Sigmoid colon (tissue), 7 donors: Measurements from ENCODE around the gene DOCK1. TPM values are rescaled to one million over a fixed set of nuclear protein-coding genes. Genes with fewer than 3 reads are reported as not detected.

Source experiments
- DNase-seq: peaks from one replicate; pipeline ENCODE4 v3.0.0-alpha.2; 2019
- H3K27ac ChIP-seq, 4 donors: fragments of 200-600 bp; sonication (generic); one replicate each; pipeline ENCODE4 v1.5.1; 2016 to 2019; ENCODE audit warnings: mild to moderate bottlenecking in 1 of 4
- H3K27me3 ChIP-seq, 3 donors: fragments of 200-600 bp; sonication (generic); one replicate each; pipeline ENCODE4 v1.5.1; 2019; ENCODE audit warnings: mild to moderate bottlenecking in 1 of 3
- H3K36me3 ChIP-seq, 4 donors: fragments of 200-600 bp; sonication (generic); one replicate each; pipeline ENCODE4 v1.5.1; 2016 to 2019
- H3K4me1 ChIP-seq, 4 donors: fragments of 200-600 bp; sonication (generic); one replicate each; pipeline ENCODE4 v1.5.1; 2017 to 2019
- H3K4me3 ChIP-seq, 4 donors: fragments of 200-600 bp; sonication (generic); one replicate each; pipeline ENCODE4 v1.5.1; 2017 to 2019; ENCODE audit warnings: mild to moderate bottlenecking in 2 of 4, moderate library complexity in 1 of 4
- H3K9me3 ChIP-seq, 4 donors: fragments of 200-600 bp in 3 of 4; sonication (generic) in 3 of 4; one replicate each; pipeline versions ENCODE4 v1.5.1 to v1.6.1; 2013 to 2019
- EP300 ChIP-seq, 4 donors: sonication (generic); formaldehyde crosslinking; IDR thresholded peaks; one replicate each; pipeline ENCODE4 v1.6.1; 2017; ENCODE audit warnings: antibody characterized with exemption in 4 of 4
- POLR2A ChIP-seq, 2 donors: fragments of 450-650 bp; IDR thresholded peaks; one replicate each; pipeline ENCODE4 v1.6.1; 2016; ENCODE audit warnings: antibody characterized with exemption in 2 of 2, mild to moderate bottlenecking in 2 of 2, moderate library complexity in 2 of 2
- POLR2AphosphoS5 ChIP-seq, 4 donors: sonication (generic); formaldehyde crosslinking; IDR thresholded peaks; one replicate each; pipeline ENCODE4 v1.6.1; 2017; ENCODE audit warnings: antibody characterized with exemption in 4 of 4
- WGBS, 2 donors: extraction: QIAGEN DNeasy Blood & Tissue Kit; methylation state at CpG; one replicate each; pipeline ENCODE4 v1.1.7; 2013; 5-methylcytosine and 5-hydroxymethylcytosine counted together
- intact Hi-C: fragments of 100-400 bp; cut with DNase I; formaldehyde crosslinking; loops from one replicate; pipeline ENCODE4 v1.15.1; 2023
- polyA plus RNA-seq, 3 donors: library from polyadenylated mRNA; stranded (reverse); fragments of 200-250 nt; gene quantifications; one replicate each; pipeline ENCODE4 v1.2.3, GENCODE V29; 2013
- total RNA-seq, 4 donors: library from RNA; depleted of rRNA; stranded (reverse); fragments of >200 nt; gene quantifications; one replicate each; pipeline ENCODE4 v1.1.0, GENCODE V29; 2016
- TF ChIP-seq, protein P1 (sequence below), 4 experiments: fragments of 450-650 bp in 3 of 4; fragments of 200-600 bp in 1 of 4; IDR thresholded peaks; one replicate each; pipeline ENCODE4 v1.5.1; 2016 to 2019; ENCODE audit warnings: antibody characterized with exemption in 4 of 4, mild to moderate bottlenecking in 3 of 4, moderate library complexity in 2 of 4
- donor health status: healthy with polysubstance abuse.
- donor health status: Bipolar disorder and iron deficiency.
- donor health status: healthy.

The DOCK1 gene
- total and polyA plus RNA-seq, 7 donors: 15.0 to 53.7 (median 40.2) TPM

DNA sequence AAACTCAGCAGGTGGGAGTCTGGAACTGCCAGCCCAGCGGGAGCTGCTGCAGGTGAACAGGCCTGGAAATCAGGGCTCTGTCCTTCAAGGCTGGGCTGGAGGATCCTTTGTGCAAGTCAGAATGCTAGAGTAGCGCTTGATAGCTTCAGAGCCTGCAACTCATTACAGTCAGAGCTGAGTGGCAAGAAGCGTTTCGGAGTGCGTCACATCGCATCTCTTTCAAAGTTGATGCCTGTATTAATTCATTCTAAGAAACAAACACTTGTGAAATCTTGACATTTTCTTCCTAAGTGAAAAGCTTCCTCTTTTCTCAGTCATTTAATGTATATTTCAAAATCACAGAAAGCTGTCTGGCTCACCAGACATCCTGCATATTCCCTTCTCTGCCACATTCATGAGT is 522.7 kb downstream of the DOCK1 start:
- Histone ChIP-seq H3K36me3 (peaks cover 0 to 41% (median 26%) of the 10 kb centered on the region in 4 donors), H3K4me3 (no peak overlapping the region), H3K9me3 (no peaks in the 10 kb centered on the region), H3K27me3 (no peaks in the 10 kb centered on the region), H3K27ac (no peak overlapping the region), H3K4me1 (no peaks in the 10 kb centered on the region)
- intact Hi-C loops: no loop called here
- WGBS, 2 donors: 98% methylated on average over 6 of the region's 6 CpGs
- peak; percentile 29 for DNase-seq
- TF ChIP-seq, protein P1, sequence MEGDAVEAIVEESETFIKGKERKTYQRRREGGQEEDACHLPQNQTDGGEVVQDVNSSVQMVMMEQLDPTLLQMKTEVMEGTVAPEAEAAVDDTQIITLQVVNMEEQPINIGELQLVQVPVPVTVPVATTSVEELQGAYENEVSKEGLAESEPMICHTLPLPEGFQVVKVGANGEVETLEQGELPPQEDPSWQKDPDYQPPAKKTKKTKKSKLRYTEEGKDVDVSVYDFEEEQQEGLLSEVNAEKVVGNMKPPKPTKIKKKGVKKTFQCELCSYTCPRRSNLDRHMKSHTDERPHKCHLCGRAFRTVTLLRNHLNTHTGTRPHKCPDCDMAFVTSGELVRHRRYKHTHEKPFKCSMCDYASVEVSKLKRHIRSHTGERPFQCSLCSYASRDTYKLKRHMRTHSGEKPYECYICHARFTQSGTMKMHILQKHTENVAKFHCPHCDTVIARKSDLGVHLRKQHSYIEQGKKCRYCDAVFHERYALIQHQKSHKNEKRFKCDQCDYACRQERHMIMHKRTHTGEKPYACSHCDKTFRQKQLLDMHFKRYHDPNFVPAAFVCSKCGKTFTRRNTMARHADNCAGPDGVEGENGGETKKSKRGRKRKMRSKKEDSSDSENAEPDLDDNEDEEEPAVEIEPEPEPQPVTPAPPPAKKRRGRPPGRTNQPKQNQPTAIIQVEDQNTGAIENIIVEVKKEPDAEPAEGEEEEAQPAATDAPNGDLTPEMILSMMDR (IDR thresholded peaks at IDR 0.05): no peak

DNA sequence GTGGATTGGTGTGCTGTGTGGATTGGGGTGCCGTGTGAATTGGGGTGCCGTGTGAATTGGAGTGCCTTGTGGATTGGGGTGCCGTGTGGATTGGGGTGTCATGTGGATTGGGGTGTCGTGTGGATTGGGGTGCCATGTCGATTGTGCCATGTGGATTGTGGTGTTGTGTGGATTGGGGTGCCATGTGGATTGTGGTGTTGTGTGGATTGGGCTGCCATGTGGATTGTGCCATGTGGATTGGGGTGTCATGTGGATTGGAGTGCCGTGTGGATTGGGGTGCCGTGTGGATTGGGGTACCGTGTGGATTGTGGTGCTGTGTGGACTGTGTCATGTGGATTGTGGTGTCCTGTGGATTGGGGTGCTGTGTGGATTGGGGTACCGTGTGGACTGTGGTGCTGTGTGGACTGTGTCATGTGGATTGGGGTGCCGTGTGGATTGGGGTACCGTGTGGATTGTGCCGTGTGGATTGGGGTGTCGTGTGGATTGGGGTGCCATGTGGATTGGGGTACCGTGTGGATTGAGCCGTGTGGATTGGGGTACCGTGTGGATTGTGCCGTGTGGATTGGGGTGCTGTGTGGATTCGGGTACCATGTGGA is 523.3 kb downstream of the DOCK1 start:
- Histone ChIP-seq H3K27me3 (no peaks in the 10 kb centered on the region), H3K4me1 (no peaks in the 10 kb centered on the region), H3K36me3 (peaks cover 0 to 43% (median 28%) of the 10 kb centered on the region in 4 donors), H3K27ac (no peak overlapping the region), H3K9me3 (no peaks in the 10 kb centered on the region), H3K4me3 (no peak overlapping the region)
- intact Hi-C loops: no loop called here
- 91 to 98% methylated on average over 18 of the region's 18 CpGs for WGBS, 2 donors
- DNase-seq: no peak
- TF ChIP-seq POLR2A (IDR thresholded peaks at IDR 0.05) (no peak), EP300 (IDR thresholded peaks at IDR 0.05) (no peak), POLR2AphosphoS5 (IDR thresholded peaks at IDR 0.05) (no peak)
- TF ChIP-seq, protein P1 (IDR thresholded peaks at IDR 0.05): no peak

DNA sequence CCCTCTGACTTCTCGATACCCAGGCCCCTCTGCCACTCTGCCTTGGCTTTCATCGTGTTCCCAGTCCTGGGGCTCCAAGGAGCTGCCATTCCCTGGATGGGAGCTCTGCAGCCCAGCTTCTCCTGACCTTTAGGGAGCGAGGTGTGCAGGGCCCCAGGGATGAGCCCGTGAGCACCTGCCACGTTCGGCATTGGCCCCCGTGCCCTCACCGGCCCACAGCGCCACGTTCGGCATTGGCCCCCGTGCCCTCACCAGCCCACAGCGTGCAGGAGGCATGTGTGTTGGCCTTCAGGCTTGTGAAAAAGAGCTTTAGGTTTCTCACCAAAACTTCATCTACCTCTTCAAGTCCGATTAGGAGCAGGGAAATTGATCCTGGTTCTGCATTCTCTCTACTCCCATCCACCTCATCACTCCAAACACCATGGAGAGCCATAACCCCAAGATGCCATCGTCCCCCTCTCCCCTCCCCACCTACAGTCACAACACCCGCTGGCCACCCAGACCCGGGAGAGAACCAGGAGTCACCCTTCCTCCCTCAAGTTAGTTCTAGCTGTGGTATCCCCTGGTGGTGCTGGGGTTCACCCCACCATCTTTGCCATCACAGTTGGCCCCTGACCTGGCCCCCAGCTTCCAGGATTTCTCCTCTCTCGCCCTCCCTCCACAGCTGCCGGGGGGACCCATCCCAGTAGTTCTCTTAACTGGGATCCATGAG is 524.5 kb downstream of the DOCK1 start:
- 95 to 97% methylated on average over 19 of the region's 19 CpGs for WGBS, 2 donors
- peak; percentile 35 for DNase-seq
- Histone ChIP-seq H3K36me3 (peaks cover 0 to 51% (median 28%) of the 10 kb centered on the region in 4 donors), H3K4me1 (no peaks in the 10 kb centered on the region), H3K27ac (no peak overlapping the region), H3K4me3 (no peak overlapping the region), H3K27me3 (no peaks in the 10 kb centered on the region), H3K9me3 (no peaks in the 10 kb centered on the region)
- intact Hi-C loops: no loop called here
- TF ChIP-seq POLR2A (IDR thresholded peaks at IDR 0.05) (no peak), POLR2AphosphoS5 (IDR thresholded peaks at IDR 0.05) (no peak), EP300 (IDR thresholded peaks at IDR 0.05) (no peak)
- TF ChIP-seq, protein P1 (IDR thresholded peaks at IDR 0.05): no peak

DNA sequence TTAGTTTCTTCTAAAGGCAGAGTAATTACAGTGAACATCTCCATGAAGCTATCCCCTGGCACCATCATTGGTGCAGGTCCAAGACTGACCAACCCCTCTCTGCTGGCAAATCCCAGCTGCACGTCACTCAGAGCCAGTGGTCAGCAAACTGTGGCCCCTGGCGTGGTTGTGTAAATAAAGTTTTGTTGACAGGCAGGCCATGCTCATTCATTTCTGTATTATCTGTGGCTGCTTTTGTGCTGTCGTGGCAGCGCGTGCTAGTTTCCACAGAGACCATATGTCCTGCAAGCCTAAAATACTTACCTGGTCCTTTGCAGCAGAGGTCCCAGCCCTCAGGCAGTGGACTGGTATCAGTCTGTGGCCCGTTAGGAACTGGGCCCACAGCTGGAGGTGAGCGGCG is 526.3 kb downstream of the DOCK1 start:
- H3K36me3 ChIP-seq: peaks cover 0 to 43% (median 20%) of the 10 kb centered on the region in 4 donors
- WGBS, 2 donors: 97% methylated on average over 8 of the region's 8 CpGs
- no peak overlapping the region for H3K27ac ChIP-seq
- H3K4me1 ChIP-seq: no peaks in the 10 kb centered on the region
- no peak for DNase-seq
- no peaks in the 10 kb centered on the region for H3K27me3 ChIP-seq
- TF ChIP-seq POLR2AphosphoS5 (IDR thresholded peaks at IDR 0.05) (no peak), POLR2A (IDR thresholded peaks at IDR 0.05) (no peak), EP300 (IDR thresholded peaks at IDR 0.05) (no peak)
- TF ChIP-seq, protein P1 (IDR thresholded peaks at IDR 0.05): no peak
- no peaks in the 10 kb centered on the region for H3K9me3 ChIP-seq
- H3K4me3 ChIP-seq: no peak overlapping the region
- intact Hi-C loops: no loop called here
